Measurements from ENCODE around the gene LRRC1. TPM values are rescaled to one million over a fixed set of nuclear protein-coding genes. Genes with fewer than 3 reads are reported as not detected.

The LRRC1 gene
- total RNA-seq, result 10 to 100 TPM; 23.2 to 38.5 (median 28.3) TPM

GRCh38 chr6:53794720-53795339 lies at the start of gene LRRC1:
LRRC1 (plus strand) TSS chr6:53795005; CDS start chr6:53795257, 252 bp downstream.
- intact Hi-C loops (cut with DNase I), result loop anchor here (10.0 kb wide), 2 partner anchors 60 to 160 kb away; no protein-coding TSS in a partner anchor
- Histone ChIP-seq H3K4me3 (peak within 1 kb of the TSS; percentile 73 to 94 (median 80)), H3K4me1 (peaks cover 0 to 63% (median 23%) of the 10 kb centered on the region in 3 donors), H3K27me3 (no peaks in the 10 kb centered on the region), H3K27ac (peak within 1 kb of the TSS; percentile 85 to 94 (median 91)), H3K9me3 (no peaks in the 10 kb centered on the region), H3K36me3 (no peaks in the 10 kb centered on the region)
- 0% methylated on average over 1 to 6 of the region's 75 CpGs for WGBS, 2 donors
- TF ChIP-seq, protein P1, sequence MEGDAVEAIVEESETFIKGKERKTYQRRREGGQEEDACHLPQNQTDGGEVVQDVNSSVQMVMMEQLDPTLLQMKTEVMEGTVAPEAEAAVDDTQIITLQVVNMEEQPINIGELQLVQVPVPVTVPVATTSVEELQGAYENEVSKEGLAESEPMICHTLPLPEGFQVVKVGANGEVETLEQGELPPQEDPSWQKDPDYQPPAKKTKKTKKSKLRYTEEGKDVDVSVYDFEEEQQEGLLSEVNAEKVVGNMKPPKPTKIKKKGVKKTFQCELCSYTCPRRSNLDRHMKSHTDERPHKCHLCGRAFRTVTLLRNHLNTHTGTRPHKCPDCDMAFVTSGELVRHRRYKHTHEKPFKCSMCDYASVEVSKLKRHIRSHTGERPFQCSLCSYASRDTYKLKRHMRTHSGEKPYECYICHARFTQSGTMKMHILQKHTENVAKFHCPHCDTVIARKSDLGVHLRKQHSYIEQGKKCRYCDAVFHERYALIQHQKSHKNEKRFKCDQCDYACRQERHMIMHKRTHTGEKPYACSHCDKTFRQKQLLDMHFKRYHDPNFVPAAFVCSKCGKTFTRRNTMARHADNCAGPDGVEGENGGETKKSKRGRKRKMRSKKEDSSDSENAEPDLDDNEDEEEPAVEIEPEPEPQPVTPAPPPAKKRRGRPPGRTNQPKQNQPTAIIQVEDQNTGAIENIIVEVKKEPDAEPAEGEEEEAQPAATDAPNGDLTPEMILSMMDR (IDR thresholded peaks at IDR 0.05), result peak in 1 of 6 experiments; percentile 0
- peak in 3 of 4 donors; percentile 50 to 83 (median 58) for TF ChIP-seq POLR2A (IDR thresholded peaks at IDR 0.05)
- DNase-seq, result peak; percentile 37

GRCh38 chr6:53746442-53747103 lies 48.2 kb upstream of the LRRC1 start:
- Histone ChIP-seq H3K27ac (peak overlapping the region; percentile 73 to 85 (median 80)), H3K36me3 (no peaks in the 10 kb centered on the region), H3K4me1 (peaks cover 0 to 63% (median 12%) of the 10 kb centered on the region in 3 donors), H3K27me3 (no peaks in the 10 kb centered on the region), H3K4me3 (no peak overlapping the region), H3K9me3 (no peaks in the 10 kb centered on the region)
- TF ChIP-seq, protein P1 (IDR thresholded peaks at IDR 0.05), result no peak
- TF ChIP-seq POLR2A (IDR thresholded peaks at IDR 0.05), result no peak
- no peak for DNase-seq
- intact Hi-C loops (cut with DNase I), result no loop called here
- 30 to 36% methylated on average over 3 of the region's 3 CpGs for WGBS, 2 donors

DNA sequence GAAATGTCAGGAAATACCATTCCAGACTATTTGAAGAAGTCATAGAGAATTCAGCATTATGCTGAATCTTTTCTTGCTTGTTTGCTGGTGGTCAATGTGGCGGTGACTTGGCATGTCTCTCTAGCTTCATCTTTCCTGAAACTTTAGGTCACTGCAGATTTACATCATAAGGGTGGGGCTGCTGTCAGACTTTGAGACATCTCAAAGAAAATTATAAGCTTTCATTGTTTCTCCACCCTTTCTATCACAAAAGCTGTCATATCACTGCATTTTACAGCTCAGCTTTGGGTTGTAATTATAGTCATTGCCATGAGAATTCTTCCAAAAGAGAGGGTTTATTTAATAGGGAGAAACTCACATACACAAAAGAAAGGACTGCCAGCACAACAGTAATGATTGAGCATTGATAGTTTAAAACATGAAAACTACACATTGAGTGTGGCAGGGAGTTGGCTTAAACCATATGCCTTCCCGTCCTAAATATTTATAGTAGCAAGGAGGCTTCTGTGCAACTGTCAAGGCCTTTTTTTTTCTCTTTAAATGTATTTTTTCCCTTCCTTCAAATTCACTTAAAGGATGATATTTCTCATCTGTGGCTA lies 44.7 kb upstream of the LRRC1 start:
- Histone ChIP-seq H3K27ac (peak overlapping the region in 3 of 4 donors; percentile 32 to 62 (median 55)), H3K9me3 (no peaks in the 10 kb centered on the region), H3K4me1 (peaks cover 0 to 60% (median 10%) of the 10 kb centered on the region in 3 donors), H3K4me3 (no peak overlapping the region), H3K36me3 (no peaks in the 10 kb centered on the region), H3K27me3 (no peaks in the 10 kb centered on the region)
- no peak for TF ChIP-seq POLR2A (IDR thresholded peaks at IDR 0.05)
- TF ChIP-seq, protein P1 (IDR thresholded peaks at IDR 0.05), result no peak
- intact Hi-C loops (cut with DNase I), result no loop called here
- WGBS, 2 donors, result 57 to 73% methylated on average over 2 of the region's 2 CpGs
- DNase-seq, result no peak

DNA sequence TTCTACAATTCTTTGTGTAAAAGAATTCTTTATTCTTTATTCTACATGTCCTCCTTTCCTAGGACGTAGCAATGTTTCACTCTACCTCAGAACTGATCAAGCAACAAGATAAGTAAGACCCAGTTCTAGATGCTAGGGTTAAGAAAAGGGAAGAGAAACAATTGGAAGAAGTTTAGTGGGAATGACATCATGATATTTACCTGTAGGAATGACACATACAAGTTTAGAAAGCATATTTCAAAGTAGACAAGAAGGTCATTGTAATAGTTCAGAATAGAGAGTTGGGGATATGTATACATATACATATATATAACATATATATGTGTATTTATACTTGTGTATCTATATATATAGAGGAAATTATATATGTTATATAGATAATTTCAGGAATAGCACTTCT lies 43.4 kb upstream of the LRRC1 start:
- 0% methylated on average over 1 of the region's 1 CpG for WGBS, 2 donors
- H3K4me3 ChIP-seq, result no peak overlapping the region
- TF ChIP-seq, protein P1 (IDR thresholded peaks at IDR 0.05), result no peak
- TF ChIP-seq POLR2A (IDR thresholded peaks at IDR 0.05), result no peak
- no peaks in the 10 kb centered on the region for H3K27me3 ChIP-seq
- no peaks in the 10 kb centered on the region for H3K9me3 ChIP-seq
- H3K4me1 ChIP-seq, result peaks cover 0 to 48% (median 9%) of the 10 kb centered on the region in 3 donors
- no peak for DNase-seq
- no peaks in the 10 kb centered on the region for H3K36me3 ChIP-seq
- H3K27ac ChIP-seq, result peak overlapping the region in 3 of 4 donors; percentile 78 to 86 (median 85)
- intact Hi-C loops (cut with DNase I), result no loop called here

DNA sequence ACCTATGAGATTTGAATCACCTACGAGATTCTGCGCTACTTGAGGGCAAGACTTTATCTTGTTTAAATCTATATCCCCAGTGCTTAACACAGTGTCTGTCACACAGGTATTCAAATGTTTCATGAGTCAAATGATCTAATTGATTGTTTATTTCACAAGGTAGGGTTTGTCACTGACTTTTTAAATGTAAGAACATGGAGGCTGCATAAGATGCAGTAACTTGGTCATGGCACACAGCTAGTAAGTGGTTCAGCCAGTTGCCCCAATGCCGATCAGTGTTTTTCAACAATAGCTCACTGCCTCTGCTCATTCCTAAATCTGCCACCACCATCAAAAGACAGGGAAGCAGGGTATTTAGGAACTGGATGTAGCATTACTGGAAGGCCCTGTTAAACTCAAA lies 42.4 kb upstream of the LRRC1 start:
- WGBS, 2 donors, result 65 to 75% methylated on average over 3 of the region's 3 CpGs
- Histone ChIP-seq H3K36me3 (no peaks in the 10 kb centered on the region), H3K9me3 (no peaks in the 10 kb centered on the region), H3K4me3 (no peak overlapping the region), H3K27ac (peak overlapping the region; percentile 64 to 86 (median 82)), H3K4me1 (peaks cover 0 to 37% (median 4%) of the 10 kb centered on the region in 3 donors), H3K27me3 (no peaks in the 10 kb centered on the region)
- intact Hi-C loops (cut with DNase I), result no loop called here
- no peak for DNase-seq
- TF ChIP-seq, protein P1 (IDR thresholded peaks at IDR 0.05), result no peak
- no peak for TF ChIP-seq POLR2A (IDR thresholded peaks at IDR 0.05)
